AML-193 (cell line): ENCODE measurements around the gene RCL1.

Experiments used
- DNase-seq, 2 experiments: peaks; one replicate each; lab custom pipeline; 2025; lab: John Stamatoyannopoulos, UW

The RCL1 gene

DNA sequence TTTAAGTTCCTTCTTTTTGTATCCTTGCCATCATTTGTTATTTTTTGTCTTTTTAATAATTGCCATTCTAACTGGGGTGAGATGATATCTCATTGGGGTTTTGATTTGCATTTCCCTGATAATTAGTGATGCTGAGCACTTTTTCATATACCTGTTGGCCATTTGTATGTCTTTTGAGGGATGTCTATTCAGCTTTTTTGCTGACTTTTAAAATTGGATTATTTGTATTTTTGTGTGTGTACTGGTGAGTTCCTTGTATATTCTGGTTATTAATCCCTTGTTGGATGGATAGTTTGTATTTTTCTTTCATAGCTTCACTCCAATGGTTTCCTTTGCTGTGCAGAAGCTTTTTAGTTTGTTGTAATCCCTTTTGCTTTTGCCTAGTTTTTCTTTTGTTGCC is 19.1 kb downstream of the RCL1 start:
- no peak for DNase-seq

DNA sequence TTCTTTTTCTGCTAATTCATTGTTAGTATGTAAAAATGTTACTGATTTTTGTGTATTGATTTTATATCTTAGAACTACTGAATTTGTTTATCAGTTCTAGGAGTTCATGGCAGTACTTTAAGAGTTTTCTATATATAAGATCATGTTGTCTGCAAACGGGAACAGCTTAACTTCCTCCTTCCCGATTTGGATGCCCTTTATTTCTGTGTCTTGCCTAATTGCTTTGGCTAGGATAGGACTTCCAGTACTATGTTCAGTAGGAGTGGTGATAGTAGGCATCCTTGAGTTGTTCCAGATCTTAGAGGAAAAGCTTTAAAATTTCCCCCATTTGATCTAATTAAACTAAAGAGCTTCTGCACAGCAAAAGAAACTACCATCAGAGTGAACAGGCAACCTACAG is 20.1 kb downstream of the RCL1 start:
- DNase-seq: no peak

DNA sequence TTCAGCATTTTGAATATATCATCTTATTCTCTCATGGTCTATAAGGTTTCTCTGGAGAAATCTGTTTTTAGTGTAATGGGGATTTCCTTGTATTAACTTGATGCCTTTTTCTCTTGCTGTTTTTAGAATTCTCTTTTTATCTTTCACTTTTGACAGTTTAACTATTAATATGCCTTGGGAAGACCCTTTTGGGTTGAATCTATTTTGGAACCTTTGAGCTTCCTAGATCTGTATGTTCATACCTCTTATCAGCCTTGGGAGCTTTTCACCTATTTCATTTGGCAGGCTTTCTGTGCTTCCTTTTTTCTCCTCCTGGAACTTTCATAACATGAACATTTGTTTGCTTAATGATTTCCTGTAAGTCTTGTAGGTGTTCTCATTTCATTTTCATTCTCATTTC is 22.2 kb downstream of the RCL1 start:
- peak; percentile 15 to 26 for DNase-seq

DNA sequence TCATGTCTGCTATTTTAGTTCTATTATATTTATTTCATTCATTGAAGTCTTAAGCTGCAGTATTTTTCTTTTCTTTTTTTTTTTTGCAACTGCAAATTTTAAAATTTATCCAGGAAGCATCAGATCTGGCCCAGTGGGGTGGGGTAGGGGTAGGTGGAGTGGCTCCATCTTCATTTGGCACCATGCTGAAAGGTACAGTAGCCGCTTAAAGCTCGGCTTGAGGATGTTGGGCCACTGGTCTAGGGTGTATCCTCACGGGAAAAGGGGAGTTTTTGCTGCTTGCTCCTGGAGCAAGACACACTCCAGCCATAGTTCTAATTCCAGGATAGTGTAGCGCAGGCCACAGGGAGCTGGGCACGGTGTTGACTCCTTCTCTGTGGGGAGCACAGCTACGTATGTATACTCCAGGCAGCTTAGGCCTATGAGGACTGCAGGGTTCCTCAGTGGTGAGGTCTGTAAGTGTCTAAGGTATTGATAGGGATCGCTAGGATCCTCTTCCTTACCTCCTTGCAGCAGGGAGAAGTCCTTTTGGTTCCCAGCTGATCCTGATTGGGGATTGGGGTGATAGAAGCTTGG is 22.7 kb downstream of the RCL1 start:
- DNase-seq: no peak

DNA sequence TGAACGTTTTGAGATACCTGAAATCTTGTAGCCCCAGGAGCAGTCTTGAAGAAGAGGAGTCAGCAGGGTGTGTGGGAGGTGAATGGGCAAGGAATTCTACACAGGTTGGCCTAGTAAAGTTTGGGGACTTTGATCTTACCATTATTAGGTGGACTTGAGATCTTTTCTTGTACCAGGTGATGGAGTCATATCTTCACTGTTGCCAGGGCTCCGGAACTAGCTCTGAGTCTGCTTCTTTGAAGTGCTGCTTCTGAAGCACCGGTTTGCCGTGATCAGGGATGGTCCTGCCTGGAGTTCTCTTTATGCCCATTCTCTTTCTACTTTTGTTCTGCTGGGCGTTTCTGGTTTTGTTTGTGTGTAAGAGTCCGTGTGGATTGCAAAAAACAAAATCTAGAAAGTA is 27.4 kb downstream of the RCL1 start:
- no peak for DNase-seq

DNA sequence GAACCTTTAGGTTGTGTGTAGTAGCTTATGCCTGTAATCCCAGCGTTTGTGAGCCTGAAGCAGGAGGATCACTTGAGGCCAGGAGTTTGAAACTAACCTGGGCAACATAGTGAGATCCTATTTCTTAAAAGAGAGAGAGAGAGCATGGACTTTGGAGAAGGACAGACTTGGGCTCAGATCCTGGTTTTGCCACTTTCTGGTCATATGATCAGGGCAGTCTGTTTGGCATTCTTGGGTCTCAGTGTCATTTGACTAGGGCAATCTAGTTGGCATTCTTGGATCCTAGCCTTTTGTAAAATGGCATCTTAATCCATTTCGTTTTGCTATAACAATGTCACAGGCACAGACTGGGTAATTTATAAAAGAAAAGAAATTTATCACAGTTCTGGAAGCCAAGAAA is 28.4 kb downstream of the RCL1 start:
- no peak for DNase-seq

DNA sequence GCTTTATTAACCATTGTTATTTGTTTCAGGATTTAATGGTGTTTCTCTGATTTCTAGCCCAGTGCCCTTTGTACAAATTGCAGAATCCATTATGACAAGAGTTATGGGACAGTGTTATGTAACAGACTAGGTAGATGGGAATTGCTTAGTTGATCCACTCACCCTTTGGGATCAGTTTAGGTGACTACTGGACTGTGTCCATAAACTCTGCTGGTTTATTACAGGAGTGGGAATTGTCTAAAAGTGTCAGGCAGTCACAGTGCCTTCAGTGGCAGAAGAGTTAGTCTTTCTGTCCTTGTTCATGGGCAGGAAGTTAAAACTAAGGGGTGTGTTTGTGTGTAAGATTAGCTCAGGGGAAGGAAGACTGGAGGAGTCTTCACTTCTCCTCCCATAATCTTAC is 29.3 kb downstream of the RCL1 start:
- DNase-seq: no peak

DNA sequence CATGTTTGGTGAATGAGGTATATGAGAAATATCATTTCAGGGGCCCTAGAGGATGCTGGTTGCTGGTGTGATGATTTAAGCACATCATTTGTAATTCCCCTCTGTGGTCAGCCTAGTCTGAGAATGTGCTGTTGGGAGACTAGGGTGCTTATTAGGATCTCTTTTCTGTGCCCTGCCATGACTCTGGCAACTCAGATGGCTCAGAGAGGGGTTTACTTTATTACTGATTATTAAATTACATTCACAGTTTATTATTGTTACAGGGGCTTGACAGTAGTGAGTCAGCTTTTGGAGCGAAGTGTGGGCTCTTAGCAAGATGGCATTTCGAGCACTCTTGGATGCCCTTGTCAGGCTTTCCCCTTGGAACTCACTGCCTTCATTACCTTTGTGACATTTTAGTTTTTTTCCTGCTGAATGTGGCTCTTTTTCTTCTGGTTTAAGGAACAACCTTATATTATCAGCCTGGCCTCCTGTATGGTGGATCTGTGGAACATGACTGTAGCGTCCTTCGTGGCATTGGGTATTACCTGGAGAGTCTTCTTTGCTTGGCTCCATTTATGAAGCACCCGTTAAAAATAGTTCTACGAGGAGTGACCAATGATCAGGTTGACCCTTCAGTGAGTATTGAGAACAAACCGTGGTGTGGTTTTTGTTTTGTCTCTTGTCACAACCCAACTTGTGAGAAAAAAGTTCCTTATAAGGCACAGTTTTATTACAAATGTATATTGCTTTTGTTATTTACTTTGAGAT is 33.8 kb downstream of the RCL1 start:
- DNase-seq: no peak

DNA sequence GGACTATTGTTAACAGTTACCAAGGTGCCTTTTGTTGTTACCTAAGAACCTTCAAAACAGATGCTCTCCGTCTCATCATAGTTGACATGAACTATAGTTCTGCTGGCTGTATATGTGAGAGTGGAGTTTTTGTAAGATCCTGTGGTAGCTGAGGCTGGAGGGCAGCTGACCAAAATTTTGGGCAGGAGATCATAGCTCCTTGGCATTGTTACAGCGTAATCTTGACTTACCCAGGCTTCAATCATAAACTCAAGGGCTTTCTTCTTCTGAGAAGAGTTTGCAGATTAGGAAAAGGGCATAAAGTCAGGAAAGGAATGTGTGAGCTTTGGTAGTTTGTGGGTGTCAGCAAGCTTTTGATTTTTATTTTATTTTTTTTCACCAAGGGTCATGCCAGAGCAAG is 34.5 kb downstream of the RCL1 start:
- no peak for DNase-seq

DNA sequence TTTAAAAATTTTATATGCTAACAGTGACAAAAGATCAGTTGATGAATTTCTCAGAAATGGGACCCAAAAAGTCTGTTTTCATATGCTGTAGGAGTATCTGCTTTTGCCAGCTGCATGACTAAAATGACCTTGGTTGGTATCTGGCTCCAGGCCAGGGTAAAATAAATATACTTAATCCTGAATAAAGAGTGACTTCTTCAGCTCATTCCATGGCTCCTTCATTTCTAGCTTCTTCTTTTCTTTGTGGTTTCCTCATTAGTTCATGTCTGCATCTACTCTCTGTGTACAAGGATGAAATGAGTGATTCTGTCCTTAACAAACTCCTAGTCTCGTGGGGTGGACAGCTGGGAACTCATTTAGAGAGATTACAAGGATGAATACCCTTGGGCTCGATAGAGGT is 36.0 kb downstream of the RCL1 start:
- DNase-seq: no peak

DNA sequence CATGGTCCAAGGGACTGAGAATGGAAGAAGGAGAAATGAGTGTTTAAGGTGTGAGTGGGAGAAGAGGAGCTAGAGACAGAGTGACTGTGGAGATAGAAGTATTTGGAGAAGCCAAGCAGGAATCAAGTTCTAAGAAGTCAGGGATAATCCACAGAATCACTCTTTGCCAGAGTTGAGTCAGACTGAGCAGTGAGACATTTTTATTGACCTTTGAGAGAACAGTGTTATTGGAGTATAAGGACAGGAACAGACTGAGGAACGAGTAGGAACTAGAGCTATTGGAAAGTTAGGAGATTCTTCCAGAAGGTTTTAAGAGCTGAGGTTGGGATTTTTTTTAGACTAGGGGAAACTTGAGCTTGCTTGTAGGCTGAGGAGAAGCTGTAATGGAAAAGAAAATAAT is 37.2 kb downstream of the RCL1 start:
- no peak for DNase-seq

DNA sequence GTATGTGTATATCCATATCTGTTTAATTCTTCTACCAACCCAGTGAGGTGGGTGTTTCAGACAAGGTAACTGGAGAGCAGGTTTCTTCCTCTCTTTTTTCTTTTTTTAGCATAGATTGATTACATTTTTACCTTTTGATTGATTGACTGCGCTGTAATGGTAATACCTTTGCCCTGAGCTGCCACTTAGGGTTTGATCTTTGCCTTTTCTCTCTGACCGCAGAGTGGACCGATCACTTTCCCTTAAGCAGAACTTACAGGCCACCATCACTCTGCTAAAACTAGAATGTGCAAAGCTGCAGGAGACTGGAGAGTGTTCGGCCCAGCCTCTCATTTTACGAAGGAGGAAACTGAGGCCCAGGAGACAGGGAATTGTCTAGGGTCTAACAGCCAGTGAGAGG is 38.0 kb downstream of the RCL1 start:
- no peak for DNase-seq

DNA sequence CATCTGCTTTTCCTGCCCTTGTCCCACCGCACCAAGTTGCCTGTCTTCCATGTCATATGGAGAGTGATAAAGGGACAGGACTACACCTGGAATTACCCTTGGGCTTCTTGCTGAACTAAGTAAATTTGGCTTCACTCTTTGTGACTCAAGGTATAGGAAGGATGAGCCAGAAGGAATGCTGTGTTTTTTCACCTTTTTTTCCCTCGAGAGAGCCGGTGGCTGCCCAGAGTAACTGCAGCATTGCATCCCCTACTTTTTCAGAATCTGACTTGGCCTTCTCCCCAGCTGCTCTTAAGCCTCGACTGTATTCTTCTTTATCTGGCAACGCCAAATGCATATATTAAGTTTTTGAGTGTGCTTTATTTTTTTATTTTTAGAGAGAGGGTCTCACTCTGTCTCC is 38.4 kb downstream of the RCL1 start:
- DNase-seq: no peak

DNA sequence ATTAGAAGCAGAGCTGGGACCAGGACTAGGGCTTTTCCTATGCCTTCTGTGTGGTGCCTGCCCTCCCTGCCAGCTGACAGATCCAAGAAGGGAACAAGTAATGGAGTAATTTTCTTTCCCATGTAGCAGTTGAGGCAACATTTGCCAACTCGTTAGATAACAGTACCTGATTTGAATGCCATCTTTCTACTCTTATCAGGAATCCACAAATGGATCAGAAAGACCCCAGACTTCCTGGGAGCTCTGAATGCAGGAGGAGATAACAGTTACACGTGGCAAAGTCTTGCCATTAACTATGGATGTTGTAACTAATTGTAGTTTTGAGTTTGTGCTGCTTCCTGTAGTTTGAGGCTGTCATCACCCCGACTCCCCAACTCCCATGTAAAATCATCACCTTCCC is 39.2 kb downstream of the RCL1 start:
- no peak for DNase-seq

DNA sequence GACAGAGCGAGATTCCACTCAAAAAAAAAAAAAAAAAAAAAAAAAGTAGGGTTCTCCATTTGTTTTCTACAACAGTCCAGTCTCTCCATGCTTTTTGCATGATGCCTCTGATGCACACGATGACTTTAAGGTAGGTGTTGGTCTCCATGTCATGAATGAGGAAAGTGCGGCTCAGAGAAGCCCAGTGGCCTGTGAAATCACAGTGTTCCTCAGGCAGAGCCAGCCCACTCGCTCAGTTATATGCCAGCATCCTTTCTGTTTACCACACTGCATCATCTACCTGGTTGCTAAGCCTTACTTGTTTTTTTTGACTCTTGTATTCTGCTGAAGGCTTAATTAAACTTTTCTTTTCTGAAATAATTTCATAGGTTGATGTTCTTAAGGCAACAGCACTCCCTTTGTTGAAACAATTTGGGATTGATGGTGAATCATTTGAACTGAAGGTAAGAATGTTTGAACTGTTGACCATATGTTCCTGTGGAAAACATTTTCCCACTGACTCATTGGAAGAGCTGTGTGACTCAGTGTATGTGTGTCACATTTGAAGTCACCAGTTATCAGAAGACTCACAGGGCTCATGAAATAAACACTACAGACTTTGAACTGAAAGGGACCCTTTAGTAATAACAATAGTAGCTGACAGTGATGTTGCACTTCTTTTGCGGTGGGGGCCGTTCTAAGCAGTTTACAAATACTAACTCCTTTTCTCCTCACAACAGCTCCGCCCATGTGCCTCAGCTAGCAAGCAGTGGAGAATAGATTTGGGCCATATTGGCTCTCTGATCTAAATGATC is 40.2 kb downstream of the RCL1 start:
- no peak for DNase-seq

DNA sequence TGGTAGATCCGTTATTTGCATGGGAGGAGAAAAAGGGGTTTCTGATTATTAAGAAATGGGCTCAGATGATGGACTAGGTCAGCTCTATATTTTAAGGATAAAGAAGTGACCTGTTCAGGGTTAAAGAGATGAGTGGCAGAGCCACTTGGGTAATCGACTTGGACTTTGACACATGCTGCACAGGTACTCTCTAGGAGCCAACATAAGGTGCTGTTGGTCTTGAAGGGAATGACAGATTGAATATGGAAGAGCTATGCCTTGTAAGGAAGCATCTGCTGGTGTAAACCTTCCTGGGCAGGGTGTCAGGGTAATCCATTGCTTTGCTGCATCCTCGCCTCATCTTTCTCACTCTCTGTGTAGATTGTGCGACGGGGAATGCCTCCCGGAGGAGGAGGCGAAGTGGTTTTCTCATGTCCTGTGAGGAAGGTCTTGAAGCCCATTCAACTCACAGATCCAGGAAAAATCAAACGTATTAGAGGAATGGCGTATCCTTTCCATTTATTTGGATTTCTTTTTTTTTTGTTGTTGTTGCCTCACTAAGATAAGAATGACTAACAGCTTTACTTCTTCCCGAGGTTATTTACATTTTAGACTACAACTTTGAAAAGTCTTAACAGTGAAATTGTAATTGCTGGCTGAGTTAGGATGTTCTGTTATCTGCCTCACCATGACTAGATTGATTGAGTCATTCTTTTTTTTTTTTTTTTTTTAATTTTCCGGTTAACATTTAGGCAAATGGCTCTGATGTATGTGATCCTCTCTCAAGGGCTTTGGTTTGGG is 41.2 kb downstream of the RCL1 start:
- no peak for DNase-seq

DNA sequence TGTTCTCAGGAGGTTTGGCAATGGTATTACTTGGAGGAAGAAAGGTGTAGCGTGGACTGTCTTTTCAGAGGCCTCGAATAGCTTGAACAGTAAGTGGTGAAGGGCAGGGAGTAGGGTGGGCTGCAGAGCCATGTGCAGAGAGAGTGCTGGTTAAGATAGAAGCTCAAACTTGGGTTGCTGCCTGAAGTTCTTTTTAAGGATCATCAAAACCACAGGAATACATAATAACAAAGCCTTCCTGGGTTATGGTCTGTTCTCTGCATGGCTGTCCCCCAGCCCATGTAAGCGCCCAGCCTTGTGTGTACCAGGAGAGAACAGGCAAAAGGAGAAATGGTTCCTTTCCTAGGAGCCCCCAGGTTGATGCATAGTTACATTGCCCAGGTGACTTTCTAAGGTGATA is 43.9 kb downstream of the RCL1 start:
- no peak for DNase-seq

DNA sequence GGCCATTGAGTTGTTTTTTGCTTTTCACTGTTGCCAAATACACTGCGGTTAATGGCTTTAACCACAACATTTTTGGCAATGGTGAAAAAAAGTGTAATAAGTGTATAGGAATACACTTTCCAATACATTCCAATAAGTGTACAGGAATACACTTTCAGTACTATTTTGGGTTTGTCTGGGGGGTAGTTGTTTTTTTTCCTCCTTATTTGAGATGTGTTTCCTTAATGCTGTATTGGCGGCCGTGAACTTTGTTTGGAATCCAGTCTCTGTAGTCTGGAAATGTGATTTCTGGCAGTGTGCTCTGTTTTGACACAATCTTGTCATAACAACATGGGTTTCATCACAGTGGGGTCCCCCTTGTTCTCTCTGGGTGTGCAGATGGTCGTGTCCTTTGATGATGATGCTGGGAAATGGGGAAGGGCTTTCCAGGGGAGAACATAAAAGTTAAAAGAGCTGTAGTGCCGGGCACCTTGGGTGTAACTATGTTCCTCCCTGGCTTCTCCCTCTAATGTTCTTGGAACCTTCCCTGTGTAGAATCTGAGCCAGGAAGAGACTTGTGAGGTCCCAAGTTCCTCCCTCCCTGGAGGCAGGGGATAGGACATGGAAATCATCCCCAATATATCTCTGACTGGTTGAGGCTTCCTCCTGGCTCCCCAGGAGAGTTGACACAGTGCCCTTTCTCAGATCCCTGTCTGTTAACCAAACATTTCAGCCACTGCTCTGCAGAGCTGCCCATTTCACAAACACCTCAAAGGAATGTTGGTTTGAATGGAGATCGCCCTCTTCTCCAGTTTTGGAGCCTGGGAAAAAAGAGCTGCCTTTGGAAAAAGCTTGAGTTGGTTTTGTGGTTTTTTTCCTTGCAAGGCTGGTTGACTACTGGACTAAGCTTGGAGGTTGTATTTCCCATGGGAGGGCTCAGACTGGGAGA is 44.8 kb downstream of the RCL1 start:
- DNase-seq: no peak

DNA sequence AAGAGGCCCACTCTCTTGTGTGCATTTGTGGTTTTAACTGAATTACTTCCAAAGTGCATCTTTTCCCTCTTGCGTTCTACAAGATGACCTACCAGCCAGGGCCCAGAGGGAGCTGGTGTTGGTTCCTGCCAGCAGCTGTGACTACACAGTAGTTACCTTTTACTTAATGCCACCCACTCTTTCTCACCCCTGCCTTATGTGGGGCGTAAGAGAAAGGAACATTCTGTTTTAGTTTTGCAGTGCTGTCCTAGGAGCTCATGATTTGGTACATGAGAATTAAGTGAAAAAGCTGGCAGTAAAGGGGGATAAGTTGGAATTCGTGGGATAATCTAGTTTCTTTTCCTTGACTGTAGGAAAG is 45.4 kb downstream of the RCL1 start:
- no peak for DNase-seq

DNA sequence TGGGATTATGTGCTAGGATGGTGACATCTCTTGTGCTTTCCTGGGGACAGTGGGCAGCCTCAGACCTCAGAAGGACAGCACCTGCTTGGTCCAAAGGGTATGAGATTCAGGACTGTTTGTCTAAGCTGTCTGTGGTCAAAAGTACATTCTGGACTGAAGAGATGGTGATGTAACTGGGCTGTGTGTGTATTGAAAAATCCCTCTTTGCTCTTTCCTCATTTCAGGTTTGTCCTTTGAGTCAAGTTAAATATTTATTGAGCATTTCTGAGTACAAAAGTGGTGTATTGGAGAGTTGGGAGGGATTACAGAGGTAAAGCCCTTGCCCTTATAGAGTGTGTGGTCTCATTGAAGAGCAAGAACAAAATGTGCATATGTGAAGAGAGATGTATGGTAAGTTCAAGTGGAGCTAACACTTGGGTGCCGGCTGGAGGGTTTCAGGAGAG is 46.7 kb downstream of the RCL1 start:
- DNase-seq: no peak

DNA sequence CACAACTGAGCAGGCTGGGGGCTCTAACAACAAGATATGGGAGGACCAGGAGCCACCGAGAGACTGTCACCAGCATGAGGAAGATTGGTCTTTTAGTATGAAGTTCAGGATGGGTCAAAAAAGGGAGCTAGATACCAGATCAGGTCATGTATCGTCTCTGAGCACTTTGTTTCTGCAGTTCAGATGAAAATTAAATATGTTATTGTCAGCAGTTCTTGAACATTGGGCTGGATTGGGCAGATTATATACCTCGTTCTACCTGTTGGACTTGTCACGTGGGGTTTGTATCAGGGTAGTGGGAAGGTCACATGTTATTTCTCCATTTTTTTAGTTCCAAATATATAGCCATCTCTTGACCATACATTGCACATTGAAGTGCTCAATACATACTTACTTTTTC is 47.3 kb downstream of the RCL1 start:
- no peak for DNase-seq

DNA sequence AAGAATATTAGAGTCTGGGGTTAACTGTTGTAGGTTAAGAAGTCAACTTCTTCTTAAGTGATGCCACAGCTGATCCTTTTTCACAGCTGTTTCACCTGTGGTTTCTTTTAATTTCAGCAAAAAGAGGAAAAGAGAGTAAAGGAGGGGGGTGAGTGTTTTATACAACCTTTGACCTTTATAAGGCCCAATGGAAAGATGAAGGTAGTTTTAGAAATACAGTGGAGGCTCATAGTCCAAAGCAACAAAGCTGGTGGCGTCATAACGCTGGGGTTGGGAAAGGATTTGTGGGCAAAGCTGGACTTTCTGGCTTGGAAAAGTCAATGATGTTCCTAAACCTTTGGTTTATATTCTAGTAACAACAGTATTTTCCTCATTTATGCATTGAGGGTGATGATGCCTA is 49.5 kb downstream of the RCL1 start:
- DNase-seq: no peak
